ENCODE measurements around the gene MICU2.

- TF ChIP-seq CTCF (IDR thresholded peaks at IDR 0.05): no peak
- no peak for TF ChIP-seq POLR2A (IDR thresholded peaks at IDR 0.05)
These were observed 64.3 kb downstream of the MICU2 start for GRCh38 chr13:21539687-21540086.
